ENCODE results near the gene IYD.

Gene IYD, protein sequence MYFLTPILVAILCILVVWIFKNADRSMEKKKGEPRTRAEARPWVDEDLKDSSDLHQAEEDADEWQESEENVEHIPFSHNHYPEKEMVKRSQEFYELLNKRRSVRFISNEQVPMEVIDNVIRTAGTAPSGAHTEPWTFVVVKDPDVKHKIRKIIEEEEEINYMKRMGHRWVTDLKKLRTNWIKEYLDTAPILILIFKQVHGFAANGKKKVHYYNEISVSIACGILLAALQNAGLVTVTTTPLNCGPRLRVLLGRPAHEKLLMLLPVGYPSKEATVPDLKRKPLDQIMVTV

DNA sequence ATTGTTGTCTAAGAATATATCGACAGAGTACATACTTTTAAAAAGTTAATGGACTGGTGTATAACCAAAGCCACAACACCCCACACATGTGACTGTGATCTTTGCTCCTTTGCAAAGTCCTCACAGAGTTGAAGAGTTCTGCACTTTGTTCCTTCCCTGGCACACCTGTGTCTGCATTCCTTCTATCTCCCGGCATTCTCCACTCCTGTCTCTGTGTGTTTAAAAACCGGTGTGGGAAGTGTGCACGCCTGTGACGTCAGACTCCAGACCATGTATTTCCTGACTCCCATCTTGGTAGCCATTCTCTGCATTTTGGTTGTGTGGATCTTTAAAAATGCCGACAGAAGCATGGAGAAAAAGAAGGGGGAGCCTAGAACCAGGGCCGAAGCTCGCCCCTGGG, at the start of gene IYD:
IYD (plus strand) TSS at position 251 of the 400 bp plus-strand sequence; CDS start at position 271, 20 bp downstream.
- no peak for DNase-seq (ENCODE audit: low spot score)

DNA sequence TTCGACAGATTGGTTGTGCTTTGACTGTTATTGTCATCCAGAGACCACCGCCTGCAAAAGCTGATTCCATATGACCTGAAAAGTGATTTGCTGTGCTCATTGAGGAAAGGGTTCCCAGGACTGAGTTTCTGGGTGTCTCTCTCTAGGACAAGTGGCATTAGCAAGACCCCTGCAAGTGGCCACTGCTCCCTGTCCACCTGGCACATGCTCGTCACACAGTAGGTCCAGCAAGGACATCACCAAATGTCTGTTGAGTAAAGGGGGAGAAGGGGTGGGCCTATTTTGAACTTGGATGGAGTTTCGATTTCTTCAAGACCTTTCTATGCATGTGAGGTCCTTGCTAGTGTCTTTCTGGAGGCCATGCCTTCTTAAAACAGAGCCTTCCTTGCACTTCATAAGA, 48.9 kb upstream of the IYD start:
- no peak for DNase-seq (ENCODE audit: low spot score)

DNA sequence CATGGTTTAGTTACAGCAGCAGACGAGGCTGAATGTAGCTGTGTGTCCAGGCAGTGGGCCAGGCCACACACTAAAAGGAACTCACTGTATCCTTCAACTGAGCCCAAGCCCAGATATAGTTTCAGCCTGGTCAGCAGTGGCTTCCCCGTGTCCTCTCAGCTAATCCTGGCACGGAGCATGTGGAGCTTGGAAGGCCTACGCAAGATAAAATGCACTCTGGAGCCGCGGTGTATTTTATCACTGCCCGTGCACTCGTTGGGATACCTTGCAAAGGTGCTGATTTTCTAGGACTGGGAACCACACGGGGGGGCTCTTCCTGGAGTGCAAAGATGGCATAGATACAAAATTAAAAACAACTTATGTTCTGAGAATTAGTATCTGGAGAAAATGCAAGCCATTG, 48.4 kb upstream of the IYD start:
- peak; percentile 75 for DNase-seq (ENCODE audit: low spot score)

DNA sequence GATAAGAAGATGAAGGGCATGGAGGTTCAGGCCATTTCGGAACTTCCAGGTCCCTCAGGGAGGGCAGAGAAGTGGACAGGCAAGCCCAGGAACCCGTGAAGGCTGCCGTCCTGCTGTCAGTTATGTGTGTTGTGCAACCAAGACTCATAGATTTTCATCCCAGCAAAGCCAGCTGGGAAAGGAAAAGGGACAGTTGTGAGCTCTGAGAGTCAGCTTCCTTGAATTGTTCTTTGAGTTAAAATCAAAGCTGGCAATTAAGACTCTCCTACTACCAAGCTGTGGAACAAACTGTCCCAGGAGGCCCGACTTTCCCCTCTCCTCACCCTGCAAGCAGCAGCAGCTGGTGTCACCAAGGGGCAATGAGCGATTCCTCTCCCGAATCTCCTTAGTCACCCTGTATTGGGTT, 46.3 kb upstream of the IYD start:
- DNase-seq (ENCODE audit: low spot score) = no peak

DNA sequence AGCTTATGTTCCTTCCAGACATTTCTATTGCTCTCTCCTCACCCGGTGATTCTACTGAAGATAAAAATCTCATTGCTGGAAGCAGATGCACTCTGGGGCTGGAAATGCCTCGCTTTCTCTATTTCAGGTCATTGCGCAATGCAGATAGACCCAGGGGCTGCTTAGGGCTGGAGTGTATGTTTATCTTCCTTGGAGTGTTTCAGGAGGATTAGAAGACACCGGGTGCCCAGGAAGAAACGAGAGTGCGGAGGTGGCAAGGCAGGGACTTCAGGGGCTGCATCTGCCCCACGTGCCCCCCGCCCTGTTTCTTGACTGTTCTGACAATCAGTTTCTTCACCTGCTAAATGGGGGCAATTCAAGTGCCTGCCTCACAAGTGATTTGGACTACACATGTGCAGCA, 45.6 kb upstream of the IYD start:
- DNase-seq (ENCODE audit: low spot score) = no peak

DNA sequence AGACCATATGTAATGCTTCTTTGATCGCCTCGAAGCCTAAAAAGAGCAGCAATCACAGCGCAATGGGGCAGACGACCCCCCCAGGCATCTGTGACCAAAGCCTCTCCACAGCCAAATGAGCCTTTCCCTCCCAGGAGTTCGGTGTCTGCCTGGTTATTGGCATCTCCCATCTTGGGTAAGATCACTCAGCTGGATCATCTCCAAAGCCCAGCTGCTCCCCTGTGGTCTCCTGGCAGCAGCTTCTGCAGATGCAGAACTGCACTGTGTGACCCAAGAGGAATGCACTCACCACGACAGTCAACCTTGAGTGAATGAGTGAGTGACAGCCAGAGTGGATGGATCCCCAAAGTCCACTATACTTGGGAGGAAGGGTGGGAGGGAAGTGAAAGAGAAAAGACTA, 44.8 kb upstream of the IYD start:
- DNase-seq (ENCODE audit: low spot score) = no peak

DNA sequence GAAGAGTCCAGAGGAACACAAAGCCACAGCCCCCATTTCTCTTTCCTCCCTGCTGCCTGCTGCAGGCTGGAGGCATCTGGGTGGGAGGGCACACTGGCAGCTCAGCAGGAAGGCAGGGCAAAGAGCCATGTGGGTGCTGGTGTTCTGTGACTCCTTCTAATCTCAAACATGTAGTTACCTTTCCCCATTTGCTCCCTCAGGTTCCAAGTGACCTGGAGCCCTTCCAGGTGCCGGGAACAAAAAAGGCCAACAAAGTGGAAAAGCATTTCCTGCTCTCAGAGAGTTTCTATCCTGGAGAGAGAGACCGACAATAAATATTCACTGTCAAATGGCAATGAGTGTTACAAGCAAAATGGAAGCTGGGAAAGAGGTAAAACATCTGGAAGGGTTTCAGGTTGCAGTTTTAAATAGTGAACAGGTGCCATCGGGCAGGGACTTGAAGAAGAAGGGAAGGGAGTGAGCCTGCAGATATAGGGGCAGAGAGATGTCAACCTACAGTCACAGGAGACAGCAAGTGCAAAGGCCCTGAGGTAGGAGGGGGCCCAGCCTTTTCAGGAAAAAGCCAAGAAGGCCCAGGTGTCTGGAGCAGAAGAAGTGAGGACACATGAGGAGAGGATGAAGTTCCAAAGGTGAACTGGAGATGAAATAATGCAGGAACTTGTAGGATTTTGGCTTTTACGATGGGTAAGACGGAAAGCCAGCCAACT, 43.6 kb upstream of the IYD start:
- DNase-seq (ENCODE audit: low spot score) = no peak

DNA sequence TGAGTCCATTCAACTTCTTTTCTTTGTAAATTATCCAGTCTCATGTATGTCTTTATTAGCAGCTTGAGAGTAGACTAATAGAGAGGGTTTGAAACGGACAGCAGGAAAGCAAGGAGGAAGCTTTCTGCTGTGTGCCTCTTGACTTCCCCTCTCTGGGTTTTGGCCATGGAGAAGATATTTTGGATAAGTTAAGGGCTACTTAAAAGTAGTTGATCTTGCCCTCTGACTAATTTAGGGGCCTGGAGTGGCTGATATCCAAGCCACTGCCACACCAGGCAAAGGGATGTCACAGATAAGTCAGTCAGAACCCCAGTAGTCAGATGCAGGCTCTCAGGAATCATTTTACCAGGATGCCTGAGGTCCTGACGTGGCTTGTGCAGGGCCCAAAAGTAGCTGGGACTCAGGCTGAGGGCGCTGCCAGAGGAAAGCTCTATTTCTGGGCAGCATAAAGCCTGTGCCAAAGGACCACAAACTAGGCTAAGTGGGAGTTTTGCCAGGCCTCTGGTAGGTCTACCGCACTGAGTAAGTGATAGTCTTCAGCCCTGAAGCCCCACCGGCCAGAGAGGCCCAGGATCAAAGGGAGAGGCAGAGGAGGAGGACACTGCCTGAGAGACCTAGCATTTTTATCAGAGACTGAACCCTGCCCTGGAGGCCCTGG, 41.6 kb upstream of the IYD start:
- DNase-seq (ENCODE audit: low spot score) = no peak

DNA sequence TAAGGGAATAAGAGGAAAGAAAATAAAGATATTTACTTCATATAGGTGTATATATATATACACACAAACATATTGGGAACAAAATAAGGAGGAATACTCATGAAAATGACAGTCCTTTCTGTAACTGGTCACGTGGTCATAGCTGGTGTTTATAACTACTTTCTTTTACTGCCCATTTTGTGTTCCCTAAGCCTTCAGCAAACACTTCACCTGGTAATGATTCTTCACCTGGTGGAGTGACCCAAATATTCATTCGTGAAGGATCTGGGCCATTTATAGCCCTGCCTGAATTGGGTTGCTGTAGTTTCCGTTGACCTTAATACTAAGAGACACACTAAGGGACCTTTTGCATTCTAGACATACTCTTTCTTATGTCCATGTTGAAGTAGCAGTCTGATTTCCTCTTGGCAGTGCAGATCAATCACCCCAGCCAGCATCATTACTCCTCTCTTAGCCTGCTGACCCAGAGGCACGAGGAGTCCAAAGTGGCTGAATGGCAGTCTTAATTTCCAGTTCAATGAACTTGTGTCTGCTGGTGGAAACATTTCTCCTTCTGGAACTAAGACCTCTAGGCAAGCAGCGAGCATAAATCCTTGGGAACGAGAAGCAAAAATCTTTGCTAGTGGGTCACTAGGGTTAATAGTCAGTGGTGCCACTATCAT, 39.9 kb upstream of the IYD start:
- DNase-seq (ENCODE audit: low spot score) = no peak

DNA sequence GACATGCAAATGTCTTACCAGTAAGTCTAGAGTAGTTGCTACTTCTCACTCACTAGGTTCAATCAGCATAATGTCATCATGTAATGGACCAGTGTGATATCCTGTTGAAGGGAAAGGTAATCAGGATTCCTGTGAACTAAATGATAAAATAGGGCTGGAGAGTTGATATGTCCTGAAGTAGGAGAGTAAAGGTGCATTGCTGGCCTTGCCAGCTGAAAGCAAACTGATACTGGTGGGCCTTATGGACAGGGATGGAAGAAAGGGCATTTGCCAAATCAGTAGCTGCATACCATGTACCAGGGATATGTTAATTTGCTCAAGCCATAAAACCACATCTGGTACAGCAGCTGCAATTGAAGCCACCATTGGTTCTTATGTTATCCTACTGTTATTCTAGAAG, 37.5 kb upstream of the IYD start:
- no peak for DNase-seq (ENCODE audit: low spot score)

DNA sequence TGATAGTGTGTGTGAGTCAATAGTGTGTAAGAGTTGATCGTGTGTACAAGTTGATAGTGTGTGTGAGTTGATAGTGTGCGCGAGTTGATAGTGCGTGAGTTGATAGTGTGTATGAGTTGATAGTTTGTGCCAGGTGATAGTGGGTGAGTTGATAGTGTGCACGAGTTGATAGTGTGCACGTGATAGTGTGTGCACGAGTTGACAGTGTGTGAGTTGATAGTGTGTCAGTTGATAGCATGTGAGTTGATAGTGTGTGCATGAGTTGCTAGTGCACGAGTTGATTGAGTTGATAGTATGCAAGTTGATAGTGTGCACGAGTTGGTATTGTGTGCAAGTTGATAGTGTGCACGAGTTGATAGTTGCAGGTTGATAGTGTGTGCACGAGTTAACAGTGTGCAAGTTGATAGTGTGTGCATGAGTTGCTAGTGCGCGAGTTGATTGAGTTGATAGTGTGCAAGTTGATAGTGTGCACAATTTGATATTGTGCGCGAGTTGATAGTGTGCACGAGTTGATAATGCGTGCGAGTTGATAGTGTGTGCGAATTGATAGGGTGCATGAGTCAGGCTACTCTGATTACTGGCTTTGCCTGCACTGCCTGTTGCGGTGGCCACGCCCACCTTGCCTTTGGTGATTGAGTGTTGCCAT, 35.8 kb upstream of the IYD start:
- no peak for DNase-seq (ENCODE audit: low spot score)

DNA sequence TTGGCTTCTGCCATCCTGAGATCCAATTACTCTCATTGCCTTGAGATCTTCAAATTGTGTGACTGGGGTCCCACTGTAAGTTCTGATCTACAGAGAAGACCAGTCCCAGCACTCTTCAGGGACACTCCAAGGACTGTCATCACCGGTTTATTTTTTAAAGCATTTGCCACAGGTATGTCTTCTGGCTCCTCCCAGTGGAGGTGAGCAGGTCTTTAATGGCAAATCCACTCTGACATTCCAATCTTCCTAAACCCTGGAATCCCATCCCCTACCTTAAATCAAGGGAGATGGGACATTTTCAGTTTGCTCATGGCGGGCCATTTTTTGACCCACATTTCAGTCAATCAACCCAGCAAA, 35.2 kb upstream of the IYD start:
- DNase-seq (ENCODE audit: low spot score) = no peak

DNA sequence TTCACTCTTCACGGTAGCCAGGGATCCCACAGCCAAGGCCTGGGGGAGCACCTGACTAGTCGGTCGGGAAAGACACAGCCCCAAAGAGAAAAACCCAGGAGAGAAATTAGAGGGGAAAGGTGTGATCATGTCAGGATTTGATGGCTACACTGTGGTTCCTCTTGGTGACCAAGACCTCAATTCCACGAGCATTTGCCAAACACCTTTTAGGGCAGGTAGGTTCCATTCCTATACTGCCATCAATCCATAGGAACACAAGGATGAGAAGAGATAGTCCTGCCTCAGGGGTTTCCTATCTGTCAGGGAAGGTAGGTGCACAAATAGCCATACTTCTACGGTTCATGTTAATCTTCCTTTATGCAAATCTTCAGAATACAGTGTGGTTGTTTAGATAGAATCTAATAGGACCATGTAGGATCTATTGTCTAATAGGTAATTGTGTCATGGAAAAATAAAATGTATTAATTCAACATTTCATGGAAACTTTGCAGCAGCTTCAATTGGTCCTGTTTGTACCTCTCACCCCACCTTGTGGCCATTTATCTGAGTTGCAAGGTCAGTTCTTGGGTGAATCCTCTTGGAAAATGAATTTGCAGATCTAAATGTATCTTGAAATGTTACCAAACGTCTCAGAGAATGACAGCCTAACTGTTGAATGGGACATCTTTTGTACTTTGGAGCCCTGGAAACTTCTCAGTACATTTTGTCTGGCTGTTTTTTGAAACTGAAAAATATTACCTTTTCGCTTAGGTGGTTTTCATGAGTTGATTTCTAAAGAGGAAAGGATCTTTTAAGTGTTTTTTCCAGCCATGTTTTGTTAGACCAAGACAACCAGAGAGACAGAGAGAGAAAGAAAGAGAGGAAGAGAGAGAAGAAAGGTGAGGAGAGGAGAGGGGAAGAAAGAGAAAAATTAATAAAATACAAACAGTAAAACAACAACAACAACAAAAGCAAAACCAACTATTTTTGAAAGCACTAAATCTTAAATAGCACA, 33.7 kb upstream of the IYD start:
- DNase-seq (ENCODE audit: low spot score) = peak; percentile 74

DNA sequence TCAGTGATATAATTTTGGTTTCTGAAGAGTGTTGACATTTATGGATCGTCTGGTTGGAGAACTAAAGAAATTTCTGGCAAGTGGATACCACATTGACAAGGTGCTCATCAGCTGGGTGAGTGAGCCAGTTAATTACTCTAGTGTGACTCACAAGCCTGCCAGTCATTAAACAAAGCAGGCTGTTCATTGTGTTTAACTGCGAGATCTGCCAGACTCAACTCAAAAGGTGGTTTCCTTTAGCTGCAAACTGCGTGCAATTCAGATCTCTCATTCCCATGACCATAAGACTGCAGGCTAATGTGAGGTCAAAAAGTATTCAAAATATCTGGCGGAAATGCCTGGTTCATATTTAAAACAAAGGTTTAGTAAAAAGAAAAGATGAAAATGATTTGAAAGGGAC, 32.5 kb upstream of the IYD start:
- DNase-seq (ENCODE audit: low spot score) = no peak

DNA sequence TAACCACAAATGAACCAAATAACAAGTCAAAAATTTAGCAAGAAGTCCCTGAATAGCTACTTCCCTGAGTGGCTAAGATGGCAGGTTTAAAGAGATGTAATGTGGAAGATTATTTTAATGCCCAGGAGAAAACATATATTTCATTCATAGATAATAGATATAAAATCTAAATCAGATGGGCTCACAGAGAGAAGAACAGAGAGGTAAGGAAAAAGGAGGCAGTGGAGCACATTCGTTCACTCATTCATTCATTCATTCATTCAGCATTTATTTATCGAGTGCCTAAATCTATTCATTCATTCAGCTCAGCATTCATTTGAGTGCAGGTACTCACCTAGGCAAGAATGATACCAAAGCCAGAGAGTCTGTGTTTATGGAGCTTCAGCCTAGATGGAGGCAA, 32.1 kb upstream of the IYD start:
- no peak for DNase-seq (ENCODE audit: low spot score)

DNA sequence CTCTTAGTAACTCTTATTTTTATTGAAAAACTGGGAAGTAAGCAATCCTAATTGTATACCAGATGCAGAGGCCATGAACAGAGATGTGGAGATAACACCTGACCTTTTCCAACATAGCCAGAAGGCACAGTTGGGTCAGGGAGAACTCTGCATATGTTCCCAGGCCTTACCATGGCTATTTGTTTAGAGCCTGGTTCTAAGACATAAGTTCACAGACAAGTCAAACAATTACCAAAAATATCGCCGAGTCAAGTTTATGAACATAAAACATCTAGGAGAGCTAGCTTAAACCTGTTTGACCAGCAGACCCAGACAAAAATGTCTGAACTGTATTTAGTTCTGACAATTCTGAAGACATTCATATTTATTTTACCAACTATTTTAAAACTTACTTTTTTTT, 26.7 kb upstream of the IYD start:
- no peak for DNase-seq (ENCODE audit: low spot score)

DNA sequence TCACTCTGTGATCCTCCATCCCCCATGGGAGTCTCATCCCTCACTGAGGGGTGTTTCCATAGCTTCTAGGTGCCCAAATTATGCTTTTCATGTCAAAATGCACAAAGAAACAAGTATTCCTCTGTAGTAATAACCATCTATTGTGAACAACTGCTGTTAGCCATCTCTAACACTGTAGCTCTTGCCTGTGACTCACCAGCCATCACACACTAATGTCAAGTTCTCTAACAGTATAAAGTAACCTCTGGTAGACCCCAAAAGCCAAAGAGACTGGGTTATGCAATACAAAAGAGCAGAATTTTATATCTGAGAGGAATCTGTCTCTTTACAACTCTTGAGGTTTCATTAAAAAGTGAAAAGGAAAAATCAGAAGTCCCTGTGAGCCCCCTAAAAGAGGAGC, 25.4 kb upstream of the IYD start:
- DNase-seq (ENCODE audit: low spot score) = no peak

DNA sequence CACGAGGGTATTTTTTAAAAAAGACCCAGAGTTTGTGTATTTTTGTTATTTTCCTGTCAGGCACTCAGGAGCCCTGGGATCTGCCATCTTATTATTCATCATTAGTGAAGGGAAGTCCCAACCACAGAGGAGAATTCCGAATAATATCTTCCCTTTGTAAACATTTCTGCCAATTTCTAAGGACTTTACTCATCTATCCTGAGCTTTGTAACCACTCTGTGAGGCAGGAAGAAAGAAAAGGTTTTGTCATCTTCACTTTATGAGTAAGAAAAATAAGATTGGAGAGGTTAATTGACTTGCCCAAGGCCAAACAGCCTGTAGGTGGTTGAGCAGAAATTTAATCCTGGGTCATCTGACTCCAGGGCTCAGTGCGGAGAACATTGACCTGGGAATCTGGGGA, 23.0 kb upstream of the IYD start:
- no peak for DNase-seq (ENCODE audit: low spot score)

DNA sequence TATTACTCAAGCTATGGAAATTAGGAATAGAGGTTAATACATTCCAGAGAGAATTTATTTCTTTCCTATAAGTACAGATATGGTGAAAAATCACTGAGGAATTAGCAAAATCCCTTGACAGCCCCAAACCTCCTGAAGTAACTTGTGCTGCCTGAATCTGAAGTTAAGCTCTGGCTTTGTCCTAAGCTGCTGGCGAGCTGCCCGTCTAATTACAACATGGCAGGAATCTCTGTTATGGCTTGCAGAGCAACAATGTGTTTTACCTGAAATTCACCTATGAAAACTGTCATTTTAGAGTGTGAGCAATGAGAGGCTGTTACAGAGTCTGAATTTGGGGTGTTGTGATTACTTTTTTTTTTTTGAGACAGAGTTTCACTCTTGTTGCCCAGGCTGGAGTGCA, 22.5 kb upstream of the IYD start:
- no peak for DNase-seq (ENCODE audit: low spot score)

DNA sequence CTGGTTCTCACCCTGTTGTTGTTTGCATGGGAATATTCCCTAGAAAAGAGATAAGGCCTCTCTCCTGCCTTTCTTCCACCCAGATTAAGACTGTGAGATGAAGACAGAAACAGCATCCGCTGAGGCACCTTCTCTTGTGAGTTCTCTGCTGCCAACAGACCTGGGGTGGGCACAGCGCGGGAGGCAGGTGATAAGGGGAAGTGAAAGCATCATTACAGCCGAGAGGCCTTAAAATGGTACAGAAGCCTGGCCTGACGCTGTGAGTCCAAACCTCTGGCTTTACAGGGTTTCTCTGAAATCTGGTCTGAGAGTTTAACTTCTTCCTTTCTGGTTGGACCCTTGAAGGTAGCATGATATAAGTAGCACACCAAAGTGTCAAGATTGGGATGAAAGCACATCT, 21.0 kb upstream of the IYD start:
- DNase-seq (ENCODE audit: low spot score) = no peak

DNA sequence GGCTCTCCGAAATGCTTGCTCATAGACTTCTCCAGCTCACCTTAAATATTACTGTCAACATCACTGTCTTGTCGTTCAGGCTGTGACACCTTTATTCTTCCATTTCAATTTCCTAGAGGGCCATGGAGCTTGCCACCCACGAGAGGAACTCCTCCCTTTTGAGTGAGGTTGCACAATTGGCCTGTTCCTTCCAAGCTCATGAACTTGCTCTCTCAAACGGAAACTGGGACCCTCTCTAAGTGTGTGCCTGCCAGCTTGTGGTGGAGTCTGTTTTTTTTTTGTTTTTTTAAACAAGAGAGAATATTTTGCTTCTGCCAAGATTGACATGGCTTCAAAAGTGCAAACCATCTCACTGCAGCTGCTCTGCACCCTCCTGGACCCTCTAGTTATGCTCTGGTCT, 19.3 kb upstream of the IYD start:
- DNase-seq (ENCODE audit: low spot score) = no peak
